Stimulated activated naive CD8-positive, alpha-beta T cell treated with anti-CD3 and anti-CD28 coated beads, Interleukin-15, amount 100 ng/mL, for 72 hours (primary cell): ENCODE measurements around the gene NUDT4.
A peak's percentile ranks its signal among the peaks of the same experiment; 100 is the strongest.
"Not testable (repeated sequence)": the region's sequence is repeated elsewhere in the genome, so short reads cannot be mapped to it uniquely, and the experiment has no call there.

Experiments
- ATAC-seq: fragments of 150-1000 bp; cut with Tn5 transposase; 2 replicates; pipeline ENCODE4 v1.10.0; 2021; ENCODE audit warnings: mild to moderate bottlenecking, moderate library complexity
- DNase-seq, 2 donors: peaks; one replicate each; pipeline ENCODE4 v3.0.0; 2021 to 2022
- H3K27ac Mint-ChIP-seq, 2 donors: one replicate each; pipeline ENCODE4 v1.8.0; 2022; ENCODE audit warnings: mild to moderate bottlenecking in 2 of 2, mixed read lengths in 2 of 2, moderate library complexity in 2 of 2
- H3K27me3 Mint-ChIP-seq: one replicate; pipeline ENCODE4 v1.8.0; 2022; ENCODE audit warnings: mixed read lengths
- H3K4me1 Mint-ChIP-seq: one replicate; pipeline ENCODE4 v1.8.0; 2022; ENCODE audit warnings: mild to moderate bottlenecking, mixed read lengths
- H3K4me3 Mint-ChIP-seq, 2 donors: one replicate each; pipeline ENCODE4 v1.8.0; 2022; ENCODE audit warnings: mild to moderate bottlenecking in 2 of 2, mixed read lengths in 2 of 2, moderate library complexity in 1 of 2
- H3K9me3 Mint-ChIP-seq, 2 donors: one replicate each; pipeline ENCODE4 v1.8.0; 2022; ENCODE audit warnings: mixed read lengths in 2 of 2

Gene NUDT4

DNA sequence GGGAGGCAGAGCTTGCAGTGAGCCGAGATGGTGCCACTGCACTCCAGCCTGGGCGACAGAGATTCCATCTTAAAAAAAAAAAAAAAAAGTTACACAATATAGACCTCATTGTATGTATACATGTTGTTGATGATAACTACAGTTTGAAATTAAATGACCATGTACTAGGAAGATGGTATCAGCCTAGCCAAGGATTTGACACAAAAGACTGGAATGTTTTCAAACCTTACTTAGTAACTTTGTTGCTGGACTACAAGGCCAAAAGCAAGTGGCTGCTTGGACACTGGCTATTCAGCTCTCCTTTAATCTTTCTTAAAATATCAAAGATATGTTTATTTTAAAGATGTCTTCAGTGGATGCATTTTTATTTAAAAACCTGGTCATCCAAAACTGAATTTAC is 18.9 kb upstream of the NUDT4 start:
- Mint-ChIP-seq H3K4me1 (peaks cover 13% of the 10 kb centered on the region), H3K9me3 (no peaks in the 10 kb centered on the region), H3K27ac (no peak overlapping the region), H3K4me3 (no peak overlapping the region), H3K27me3 (no peaks in the 10 kb centered on the region)
- DNase-seq (no peak), ATAC-seq (no peak)

DNA sequence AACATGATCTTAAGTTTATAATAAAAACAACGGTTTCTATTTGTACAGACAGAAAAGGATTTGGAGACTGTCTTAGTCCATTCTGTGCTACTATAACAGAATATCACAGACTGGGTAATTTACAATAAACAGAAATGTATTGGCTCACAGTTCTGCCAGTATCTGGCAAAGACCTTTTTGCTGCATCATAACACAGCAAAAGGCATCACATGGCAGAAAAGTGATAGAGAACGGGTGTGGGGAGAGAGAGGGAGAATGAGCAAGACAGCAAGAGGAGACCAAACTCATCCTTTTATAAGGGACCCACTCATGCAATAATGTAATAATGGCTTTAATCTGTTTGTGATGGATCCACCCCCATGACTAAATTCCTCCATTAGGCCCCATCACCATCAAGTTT is 17.0 kb upstream of the NUDT4 start:
- Mint-ChIP-seq H3K27me3 (no peaks in the 10 kb centered on the region), H3K27ac (no peak overlapping the region), H3K4me1 (peaks cover 24% of the 10 kb centered on the region), H3K4me3 (no peak overlapping the region), H3K9me3 (no peaks in the 10 kb centered on the region)
- DNase-seq (no peak), ATAC-seq (no peak)

DNA sequence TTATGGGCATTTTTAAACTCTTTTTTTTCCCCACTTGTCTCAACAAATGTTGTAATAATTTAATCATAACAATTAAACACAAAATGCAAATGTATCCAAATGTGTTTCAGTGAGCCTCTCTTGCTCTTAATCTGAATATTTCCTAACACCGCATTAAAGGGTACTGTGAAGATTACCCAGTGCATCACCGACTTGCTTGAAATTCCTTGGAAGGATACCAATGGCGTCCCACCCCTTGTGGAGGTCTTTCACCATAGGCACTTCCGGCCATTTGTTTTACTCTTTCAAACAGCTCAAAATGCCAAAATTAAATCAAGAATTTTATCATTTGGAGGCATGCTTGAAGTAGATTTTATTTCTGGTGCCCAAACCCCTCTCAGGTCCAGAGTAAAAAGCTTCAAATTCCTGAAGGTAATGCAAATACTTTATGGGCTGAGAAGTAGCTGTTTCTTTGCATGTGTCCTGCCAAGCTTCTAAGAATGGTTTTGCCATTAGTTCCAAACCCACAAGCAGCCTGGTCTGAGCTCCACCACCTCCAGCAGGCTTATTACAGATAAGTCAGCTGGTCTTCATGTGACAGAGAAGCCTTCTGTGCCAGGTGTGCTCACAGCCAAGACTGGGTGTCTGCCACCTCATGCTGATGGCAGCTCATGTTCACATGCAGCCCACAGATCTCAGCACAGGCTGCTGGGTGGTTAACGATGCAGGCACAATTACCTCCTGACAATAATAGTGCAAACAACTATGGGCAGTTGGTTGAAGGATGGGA is 16.4 kb upstream of the NUDT4 start:
- DNase-seq (no peak), ATAC-seq (no peak)
- peaks cover 24% of the 10 kb centered on the region for H3K4me1 Mint-ChIP-seq
- no peak overlapping the region for H3K27ac Mint-ChIP-seq
- H3K9me3 Mint-ChIP-seq = no peaks in the 10 kb centered on the region
- no peak overlapping the region for H3K4me3 Mint-ChIP-seq
- no peaks in the 10 kb centered on the region for H3K27me3 Mint-ChIP-seq

DNA sequence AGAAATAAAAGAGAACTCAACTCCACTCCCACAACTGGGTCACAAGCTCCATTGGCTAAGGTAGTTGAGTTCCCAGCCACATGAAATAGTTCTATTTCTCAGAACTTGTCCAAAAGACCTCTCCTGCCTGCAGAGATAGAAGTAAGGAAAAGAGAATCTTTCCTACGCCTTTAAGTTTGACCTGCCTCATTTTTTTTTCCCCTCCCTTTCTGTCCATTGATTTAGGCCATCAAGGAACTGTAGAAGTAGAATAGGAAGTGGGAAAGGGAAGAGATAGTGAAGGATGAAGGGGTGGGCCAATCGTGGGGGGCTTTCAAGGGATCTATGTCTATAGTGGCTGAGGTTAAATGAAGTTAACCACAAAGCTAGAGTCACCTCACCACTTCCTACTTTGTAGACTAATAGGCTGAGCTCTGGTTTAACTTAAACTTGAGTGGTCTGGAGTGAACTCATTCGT is 13.9 kb upstream of the NUDT4 start:
- Mint-ChIP-seq H3K27me3 (no peaks in the 10 kb centered on the region), H3K9me3 (no peaks in the 10 kb centered on the region), H3K4me1 (peaks cover 19% of the 10 kb centered on the region), H3K4me3 (peak overlapping the region in 1 of 2 donors; percentile 47), H3K27ac (peak overlapping the region; percentile 13 to 64)
- ATAC-seq (peak; percentile 97), DNase-seq (no peak)

DNA sequence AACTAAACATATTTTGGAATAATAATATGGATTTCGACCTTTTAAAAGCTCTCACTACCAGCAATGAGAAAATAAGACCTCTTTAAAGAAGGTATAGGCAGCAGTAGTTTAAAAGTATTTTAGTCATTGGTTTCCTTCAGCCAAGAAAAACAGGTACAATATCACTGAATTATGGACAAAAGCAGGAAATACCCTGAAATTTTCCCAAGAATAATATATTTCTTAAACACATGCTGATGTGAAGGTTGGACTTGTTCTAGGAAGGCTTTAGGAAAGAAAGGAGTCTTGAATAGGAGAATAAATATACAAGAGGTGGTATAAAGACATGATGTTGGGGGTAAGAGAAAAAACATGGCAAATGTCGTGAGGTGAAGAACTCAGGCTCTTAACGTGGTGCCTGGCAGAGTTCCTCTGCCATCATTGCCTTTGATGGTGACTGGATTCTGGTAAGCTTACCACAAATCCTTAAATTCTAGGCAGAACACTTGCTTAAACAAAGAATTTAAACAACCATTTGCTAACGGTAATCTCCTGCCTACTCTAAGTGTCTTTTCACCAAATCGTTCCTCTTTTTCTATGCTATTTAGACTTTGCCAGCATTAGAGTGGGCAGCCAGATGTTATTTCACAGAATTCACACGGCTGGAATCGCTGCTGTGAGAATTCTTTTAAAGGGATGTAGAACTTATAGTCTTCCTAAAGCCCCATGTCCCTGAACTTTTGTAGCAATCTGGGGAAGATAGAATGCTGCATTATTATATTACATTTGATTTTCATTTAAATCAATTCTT is 11.9 kb upstream of the NUDT4 start:
- ATAC-seq (no peak), DNase-seq (no peak)
- Mint-ChIP-seq H3K27me3 (no peaks in the 10 kb centered on the region), H3K4me3 (no peak overlapping the region), H3K4me1 (peaks cover 19% of the 10 kb centered on the region), H3K9me3 (no peaks in the 10 kb centered on the region), H3K27ac (no peak overlapping the region)

DNA sequence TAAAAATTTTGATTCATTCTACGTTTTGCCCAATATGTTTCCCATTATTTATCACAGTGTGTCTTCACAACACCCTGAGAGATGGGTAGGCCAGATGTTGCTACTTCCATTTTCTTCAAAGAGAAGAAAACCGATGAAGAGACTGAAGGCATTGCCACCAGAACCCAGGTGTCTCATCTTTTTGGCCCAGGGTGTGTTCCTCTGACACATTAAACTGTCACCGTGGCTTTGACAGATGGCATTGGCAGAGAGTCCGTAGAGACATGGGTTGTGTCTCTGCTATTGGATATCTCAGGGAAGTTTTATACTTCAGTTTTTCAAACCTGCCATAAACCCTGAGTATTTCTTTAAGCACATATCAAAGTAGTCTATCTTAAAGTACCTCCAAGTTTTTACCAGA is 11.3 kb upstream of the NUDT4 start:
- no peaks in the 10 kb centered on the region for H3K27me3 Mint-ChIP-seq
- H3K27ac Mint-ChIP-seq = no peak overlapping the region
- H3K4me1 Mint-ChIP-seq = peaks cover 19% of the 10 kb centered on the region

DNA sequence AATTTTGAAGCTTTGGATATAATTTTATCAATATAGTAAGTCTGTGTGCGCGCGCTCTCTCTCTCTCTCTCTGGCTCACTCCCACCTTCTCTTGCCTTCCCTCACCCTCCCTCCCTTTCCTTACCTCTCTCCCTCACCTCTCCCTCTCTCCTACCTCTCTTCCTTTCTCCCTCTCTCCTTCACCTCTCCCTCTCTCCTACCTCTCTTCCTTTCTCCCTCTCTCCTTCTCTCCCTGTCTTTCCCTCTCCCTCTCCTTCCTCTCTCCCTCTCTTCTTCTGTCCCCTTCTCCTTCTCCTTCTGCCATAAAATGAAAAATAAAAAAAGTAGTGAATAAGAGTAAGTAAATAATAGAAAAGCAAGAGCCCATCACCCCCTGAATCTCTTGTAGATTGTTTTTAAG is 9.0 kb upstream of the NUDT4 start:
- Mint-ChIP-seq H3K9me3 (no peaks in the 10 kb centered on the region), H3K4me3 (no peak overlapping the region), H3K27me3 (no peaks in the 10 kb centered on the region), H3K4me1 (peaks cover 12% of the 10 kb centered on the region), H3K27ac (no peak overlapping the region)
- ATAC-seq (no peak), DNase-seq (no peak)

More for the DNA sequence above, 11.3 kb upstream of the NUDT4 start:
- no peak for ATAC-seq
- H3K9me3 Mint-ChIP-seq = no peaks in the 10 kb centered on the region
- H3K4me3 Mint-ChIP-seq = no peak overlapping the region
- no peak for DNase-seq

DNA sequence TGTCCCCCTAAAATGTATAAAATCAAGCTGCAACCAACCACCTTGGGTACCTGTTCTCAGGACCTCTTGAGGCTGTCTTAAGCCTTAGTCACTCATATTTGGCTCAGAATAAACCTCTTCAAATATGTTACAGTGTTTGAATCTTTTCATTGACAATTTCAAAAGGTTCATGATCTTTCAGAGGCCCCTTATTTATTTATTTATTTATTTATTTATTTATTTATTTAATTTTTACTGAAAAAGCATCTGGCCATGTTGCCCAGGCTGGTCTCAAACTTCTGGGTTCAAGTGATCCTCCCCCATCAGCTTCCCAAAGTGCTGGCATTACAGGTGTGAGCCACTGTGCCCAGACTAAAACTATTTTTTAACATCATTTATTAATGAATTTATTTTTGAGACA is 8.2 kb upstream of the NUDT4 start:
- Mint-ChIP-seq H3K4me1 (peaks cover 4% of the 10 kb centered on the region), H3K27ac (no peak overlapping the region), H3K4me3 (no peak overlapping the region), H3K27me3 (no peaks in the 10 kb centered on the region), H3K9me3 (no peaks in the 10 kb centered on the region)
- no peak for ATAC-seq
- DNase-seq = no peak

DNA sequence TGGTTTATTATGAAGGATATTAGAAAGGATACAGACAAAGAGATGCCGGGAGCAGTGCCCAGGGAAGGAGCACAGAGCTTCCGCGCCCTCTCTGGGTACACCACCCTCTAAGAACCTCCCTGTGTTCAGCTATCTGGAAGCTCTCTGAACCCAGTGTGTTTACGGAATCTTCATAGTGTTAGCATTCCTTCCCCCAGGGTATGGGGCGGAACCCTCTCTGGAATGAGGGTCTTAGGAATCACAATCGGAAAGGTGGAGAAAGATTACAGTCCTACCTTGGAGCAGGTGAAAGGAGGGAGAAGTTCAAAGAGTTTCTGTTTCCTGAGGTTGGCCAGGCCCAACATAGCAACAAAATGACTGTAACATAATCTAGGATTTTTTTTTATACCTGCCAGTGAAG is 6.8 kb upstream of the NUDT4 start:
- Mint-ChIP-seq H3K9me3 (no peaks in the 10 kb centered on the region), H3K27me3 (no peaks in the 10 kb centered on the region), H3K4me1 (no peaks in the 10 kb centered on the region), H3K4me3 (no peak overlapping the region), H3K27ac (no peak overlapping the region)
- DNase-seq = no peak
- no peak for ATAC-seq

DNA sequence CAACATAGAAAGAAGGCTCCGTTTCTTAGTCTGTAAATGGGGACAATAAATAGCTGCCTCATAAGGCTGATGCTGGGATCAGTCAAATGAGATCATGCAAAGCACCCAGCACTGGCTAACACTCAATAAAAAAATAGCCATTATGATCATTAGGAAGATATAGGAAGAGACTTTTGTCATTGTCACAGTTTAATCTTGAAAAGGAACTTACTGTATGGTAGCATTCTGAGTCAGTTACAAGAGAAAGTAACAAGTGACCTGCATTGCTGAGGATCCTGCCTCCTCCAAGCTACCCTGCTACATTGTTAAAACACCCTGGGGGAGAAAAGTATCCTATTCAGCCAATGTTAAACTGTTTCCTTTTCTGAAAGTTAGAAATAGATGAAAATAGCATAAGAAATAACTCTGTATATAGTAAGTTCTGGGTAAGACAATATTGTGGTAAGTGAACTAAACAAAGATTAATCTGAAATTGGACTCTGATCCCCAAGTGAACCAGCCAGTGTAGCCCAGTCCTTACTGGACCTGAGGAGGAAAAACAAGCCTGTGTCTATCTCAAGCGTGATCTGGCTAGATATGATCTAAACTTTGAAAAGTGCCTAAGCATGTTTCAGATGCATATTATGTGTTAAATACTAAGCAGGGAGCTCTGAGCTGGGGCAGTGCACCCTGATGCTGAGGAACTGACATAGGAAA is 3.6 kb upstream of the NUDT4 start:
- H3K9me3 Mint-ChIP-seq = no peaks in the 10 kb centered on the region
- H3K27me3 Mint-ChIP-seq = no peaks in the 10 kb centered on the region
- peaks cover 14% of the 10 kb centered on the region for H3K4me1 Mint-ChIP-seq
- no peak for ATAC-seq
- DNase-seq = no peak
- H3K4me3 Mint-ChIP-seq = no peak overlapping the region
- H3K27ac Mint-ChIP-seq = no peak overlapping the region

DNA sequence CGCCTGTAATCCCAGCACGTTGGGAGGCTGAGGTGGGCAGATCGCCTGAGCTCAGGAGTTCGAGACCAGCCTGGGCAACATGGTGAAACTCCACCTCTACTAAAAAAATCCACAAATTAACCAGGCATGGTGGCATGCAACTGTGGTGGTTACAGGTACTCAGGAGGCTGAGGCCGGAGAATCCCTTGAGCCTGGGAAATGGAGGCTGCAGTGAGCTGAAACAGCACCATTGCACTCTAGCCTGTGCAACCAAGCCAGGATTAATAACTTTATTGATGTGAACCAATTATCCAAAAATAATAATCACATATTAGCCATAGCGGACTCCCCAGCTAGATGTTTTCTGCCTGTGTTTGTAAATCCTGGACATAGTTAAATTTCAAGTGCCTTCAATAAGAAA is 1.8 kb upstream of the NUDT4 start:
- no peak for ATAC-seq
- no peaks in the 10 kb centered on the region for H3K27me3 Mint-ChIP-seq
- H3K4me3 Mint-ChIP-seq = no peak overlapping the region
- DNase-seq = no peak
- H3K4me1 Mint-ChIP-seq = peaks cover 25% of the 10 kb centered on the region
- no peak overlapping the region for H3K27ac Mint-ChIP-seq
- H3K9me3 Mint-ChIP-seq = no peaks in the 10 kb centered on the region

DNA sequence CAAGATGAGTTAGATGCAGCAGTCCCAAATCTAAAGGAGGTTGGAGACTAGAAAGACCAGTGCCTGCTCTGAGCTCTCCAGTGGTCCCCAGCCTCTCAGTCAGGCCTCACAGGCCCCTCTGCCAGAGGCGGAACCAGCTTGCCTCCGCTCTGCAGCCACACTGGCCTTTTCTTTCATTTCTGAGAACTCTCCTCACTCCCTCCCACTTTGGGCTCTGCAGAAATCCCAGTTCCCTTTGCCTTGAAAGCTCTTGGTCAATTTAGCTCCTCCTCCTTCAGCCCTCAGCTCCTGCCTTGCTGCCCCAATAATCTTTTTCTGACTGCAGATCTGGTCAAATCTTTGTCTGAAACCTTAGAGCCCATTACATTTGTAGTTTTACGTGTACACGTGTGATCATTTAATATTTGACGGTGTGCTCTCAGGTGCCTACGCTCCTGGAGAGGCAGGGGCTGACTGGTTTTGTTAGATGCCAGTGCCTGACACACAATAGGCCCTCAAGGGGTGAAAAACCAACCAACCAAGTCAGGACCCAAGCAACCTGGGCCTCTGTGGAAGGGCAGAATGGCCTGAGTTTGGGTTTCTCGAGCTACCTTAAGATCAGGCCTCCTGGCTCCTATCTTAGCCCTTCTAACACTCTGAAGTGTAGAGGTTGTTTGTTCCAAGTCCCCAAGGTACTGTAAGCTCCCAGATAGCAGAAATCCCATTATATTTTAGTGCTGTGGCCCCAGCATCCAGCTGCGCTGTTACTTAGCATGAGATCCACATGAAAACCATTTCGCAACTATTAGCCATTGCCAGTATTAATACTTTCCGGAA is 1.1 kb upstream of the NUDT4 start:
- Mint-ChIP-seq H3K27me3 (no peaks in the 10 kb centered on the region), H3K27ac (peak overlapping the region in 1 of 2 donors; percentile 50), H3K9me3 (no peaks in the 10 kb centered on the region), H3K4me3 (peak overlapping the region; percentile 73 to 78), H3K4me1 (peaks cover 32% of the 10 kb centered on the region)
- no peak for DNase-seq
- no peak for ATAC-seq

DNA sequence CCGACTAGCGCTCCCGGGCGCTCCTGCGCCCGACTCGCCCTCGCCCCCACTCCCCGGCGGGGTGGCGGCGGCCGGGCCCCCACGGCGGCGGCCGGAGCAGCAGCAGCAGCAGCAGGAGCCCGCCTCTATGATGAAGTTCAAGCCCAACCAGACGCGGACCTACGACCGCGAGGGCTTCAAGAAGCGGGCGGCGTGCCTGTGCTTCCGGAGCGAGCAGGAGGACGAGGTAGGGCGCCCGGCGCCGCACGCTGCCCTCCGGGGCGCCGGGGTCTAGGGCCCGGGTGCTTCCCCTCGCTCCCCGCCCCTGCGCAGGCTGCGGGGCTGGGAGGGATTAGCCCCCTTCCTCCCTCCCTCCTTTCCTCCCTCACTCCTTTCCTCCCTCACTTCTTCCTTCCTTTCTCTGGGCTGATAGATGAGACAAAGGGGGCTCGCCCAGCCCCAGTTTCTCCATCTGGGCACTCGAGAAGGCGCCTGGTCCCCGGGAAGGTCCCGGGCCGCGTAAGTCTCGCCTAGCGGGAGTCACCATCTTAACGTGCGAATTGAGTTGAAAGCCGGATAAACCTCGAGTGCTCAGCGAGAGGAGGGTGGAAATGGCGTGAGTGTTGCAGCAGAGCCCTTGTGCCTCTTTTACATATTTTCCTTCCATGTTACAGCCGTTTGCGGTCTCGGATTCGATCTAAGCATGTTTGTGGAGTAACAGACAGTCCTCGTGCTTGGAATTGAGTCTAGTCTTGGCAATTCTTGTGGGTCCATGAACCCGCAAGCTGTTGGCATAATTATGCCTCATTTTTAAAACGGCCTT is 672 bp downstream of the NUDT4 start:
- H3K4me1 Mint-ChIP-seq = peaks cover 50% of the 10 kb centered on the region
- not testable (repeated sequence) for H3K9me3 Mint-ChIP-seq, H3K27me3 Mint-ChIP-seq
- peak overlapping the region; percentile 97 to 98 for H3K4me3 Mint-ChIP-seq
- ATAC-seq = peak; percentile 79
- peak; percentile 62 to 73 for DNase-seq
- peak overlapping the region; percentile 98 to 99 for H3K27ac Mint-ChIP-seq

DNA sequence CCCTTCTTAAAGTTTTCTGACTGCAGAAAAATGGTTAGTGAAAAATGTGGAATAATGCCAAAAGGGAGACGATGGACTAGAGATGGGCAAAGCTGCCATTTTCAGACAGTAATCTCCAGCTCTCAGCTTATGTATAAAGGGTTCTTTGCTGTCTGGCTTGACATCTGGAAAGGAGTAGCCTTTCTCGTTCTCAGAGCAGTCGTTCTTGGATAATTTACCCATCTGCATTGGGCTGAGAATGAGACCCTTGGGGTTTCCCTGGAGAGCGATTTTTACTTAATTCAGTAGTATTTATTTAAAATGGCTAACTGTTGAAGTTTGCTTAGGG is 1.2 kb downstream of the NUDT4 start:
- ATAC-seq (no peak), DNase-seq (no peak)
- no peaks in the 10 kb centered on the region for H3K27me3 Mint-ChIP-seq
- H3K9me3 Mint-ChIP-seq = no peaks in the 10 kb centered on the region
- H3K4me3 Mint-ChIP-seq = peak overlapping the region; percentile 97 to 98
- peak overlapping the region; percentile 98 to 99 for H3K27ac Mint-ChIP-seq
- peaks cover 52% of the 10 kb centered on the region for H3K4me1 Mint-ChIP-seq
